NCI-H526 (cell line): ENCODE results near the gene ADK.
"Not testable (repeated sequence)": the region's sequence is repeated elsewhere in the genome, so short reads cannot be mapped to it uniquely, and the experiment has no call there.

Source experiments
- DNase-seq, 2 experiments: peaks; one replicate each; lab custom pipeline; 2025; lab: John Stamatoyannopoulos, UW

Gene ADK

GRCh38 chr10:74490551-74490950 lies 339.5 kb downstream of the ADK start:
- no peak for DNase-seq

DNA sequence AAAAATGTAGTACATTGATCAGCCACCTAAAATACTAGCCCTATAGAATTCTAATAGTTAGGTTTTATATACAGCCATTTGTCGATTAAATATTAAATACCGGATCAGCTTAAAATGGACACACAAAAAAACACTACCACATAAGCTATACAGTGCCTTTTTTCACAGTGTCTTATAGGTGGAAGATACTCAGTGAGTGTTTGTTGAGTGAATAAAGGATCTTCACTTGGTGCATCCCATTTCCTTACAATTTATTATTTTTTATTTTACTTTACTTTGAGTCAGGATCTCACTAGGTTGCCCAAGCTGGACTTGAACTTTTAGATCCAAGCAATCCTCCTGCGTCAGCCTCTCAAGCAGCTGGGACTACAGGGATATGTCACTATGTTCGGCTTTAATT lies 340.0 kb downstream of the ADK start:
- DNase-seq, result no peak

GRCh38 chr10:74496276-74496675 lies 345.3 kb downstream of the ADK start:
- DNase-seq, result not testable (repeated sequence)

- DNase-seq, result not testable (repeated sequence)
Measured at GRCh38 chr10:74498664-74499063, 347.6 kb downstream of the ADK start.

GRCh38 chr10:74500026-74500704 lies 349.1 kb downstream of the ADK start:
- no peak for DNase-seq

DNA sequence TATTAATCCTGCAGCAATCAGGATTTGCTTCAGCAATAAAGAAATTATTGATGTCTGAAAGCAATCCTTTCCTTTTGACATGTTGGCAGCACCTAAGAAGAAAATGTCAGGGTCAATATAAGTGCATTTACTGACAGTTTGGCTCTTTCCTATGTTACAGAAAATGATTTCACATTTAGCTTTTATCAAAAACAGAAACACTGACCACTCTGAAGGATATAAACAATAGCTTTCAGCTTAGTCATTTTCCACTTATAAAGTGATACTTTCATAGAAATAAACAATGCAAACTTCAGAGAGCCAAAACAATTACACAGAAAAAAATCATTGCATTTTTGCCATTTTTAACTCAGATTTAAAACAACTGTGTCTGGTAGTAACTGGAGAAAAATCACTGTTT lies 349.8 kb downstream of the ADK start:
- DNase-seq, result no peak

DNA sequence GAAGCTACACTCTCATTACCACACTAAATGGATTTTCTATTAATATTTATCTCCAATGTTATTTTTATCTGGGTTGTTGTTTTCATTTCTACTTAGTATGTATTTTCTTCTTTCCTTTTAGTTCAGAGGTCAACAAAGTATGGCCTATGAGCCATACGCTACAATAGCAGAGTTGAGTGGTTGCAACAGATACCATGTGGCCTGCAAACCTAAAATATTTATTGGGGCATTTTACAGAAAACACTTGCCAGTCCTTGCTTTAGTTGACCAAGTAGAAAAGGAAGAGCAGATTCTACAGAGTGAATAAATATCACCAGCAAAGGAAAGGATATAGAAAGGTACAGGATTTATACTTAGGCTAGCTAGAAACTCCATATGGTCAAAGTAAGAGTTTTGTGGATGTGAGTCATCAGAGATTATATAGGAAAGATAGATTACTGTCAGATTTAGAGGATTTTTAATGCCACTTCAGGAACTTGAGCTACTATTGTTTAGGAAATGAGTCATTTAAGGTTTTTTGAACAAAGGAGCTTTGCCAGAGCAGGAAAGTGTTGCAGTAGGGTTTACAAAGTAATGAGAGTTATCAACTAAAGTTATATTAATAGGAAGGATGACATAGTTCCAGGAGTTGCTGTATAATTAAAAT lies 352.1 kb downstream of the ADK start:
- no peak for DNase-seq

DNA sequence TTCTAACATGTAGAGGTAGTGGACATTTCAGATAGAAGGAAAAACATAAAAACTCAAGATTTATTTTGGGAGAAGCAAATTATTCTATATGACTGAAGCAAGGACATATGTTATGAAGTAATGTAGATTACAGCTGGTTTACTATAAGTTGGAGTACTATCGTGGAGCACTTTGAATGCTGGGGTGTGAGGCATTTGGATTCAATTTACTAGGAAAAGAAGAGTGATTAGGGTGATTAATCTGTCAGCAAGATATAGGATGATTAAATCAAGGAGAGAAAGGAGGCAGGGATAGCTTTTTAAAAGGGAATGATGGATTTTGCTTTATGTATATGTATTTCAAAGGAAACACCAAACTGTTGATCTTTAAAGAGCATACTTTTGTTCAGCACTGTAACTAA lies 356.9 kb downstream of the ADK start:
- no peak for DNase-seq

GRCh38 chr10:74510594-74510993 lies 359.6 kb downstream of the ADK start:
- DNase-seq, result no peak

DNA sequence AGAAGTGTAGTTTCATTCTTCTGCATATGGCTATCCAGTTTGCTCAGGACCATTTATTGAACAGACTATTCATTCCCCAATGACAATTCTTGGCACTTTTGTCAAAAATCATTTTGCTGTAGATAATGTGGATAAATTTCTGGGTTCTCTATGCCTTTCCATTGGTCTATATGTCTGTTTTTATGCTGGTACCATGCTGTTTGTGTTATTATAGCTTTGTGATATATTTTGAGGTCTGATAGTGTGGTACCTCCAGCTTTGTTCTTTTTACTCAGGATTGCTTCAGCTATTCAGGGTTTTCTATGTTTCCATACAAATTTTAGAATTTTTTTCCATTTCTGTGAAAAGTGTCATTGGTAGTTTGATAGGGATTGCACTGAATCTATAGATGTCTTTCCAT lies 360.0 kb downstream of the ADK start:
- DNase-seq, result no peak

DNA sequence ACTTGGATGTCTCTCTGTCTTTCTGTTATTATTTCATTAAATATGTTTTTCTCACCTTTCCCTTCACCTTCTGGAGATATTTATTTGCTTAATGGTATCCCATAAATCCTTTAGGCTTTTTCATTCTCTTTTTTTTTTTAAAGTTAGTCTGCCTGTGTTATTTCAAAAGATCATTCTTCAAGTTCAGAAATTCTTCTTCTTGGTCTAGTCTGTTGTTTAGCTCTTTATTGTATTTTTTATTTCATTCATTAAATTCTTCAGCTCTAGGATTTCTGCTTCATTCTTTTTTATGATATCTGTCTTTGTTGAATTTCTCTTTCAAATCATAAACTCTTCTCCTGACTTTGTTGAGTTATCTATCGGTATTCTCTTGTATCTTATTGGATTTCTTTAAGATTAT lies 363.3 kb downstream of the ADK start:
- DNase-seq, result no peak

- DNase-seq, result no peak
Measured at GRCh38 chr10:74518061-74518460, 367.0 kb downstream of the ADK start.

DNA sequence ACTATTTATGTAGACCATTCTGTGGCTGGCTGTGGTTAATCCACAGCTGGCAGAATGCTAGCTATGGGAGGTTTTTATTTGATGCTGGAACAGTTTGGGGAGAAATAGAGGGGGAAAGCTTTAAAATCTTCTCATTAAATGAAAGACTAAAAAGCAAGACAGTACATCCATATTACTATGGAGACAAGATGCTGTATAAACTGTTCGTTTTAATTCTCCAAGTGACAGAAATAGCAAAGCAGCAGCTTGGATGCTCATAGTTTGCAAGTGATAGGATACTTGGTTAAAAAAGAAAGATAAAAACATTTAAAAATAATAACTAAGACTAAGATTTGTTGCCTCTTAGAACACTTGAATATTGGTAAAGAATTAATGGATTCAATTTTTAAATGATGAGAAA lies 370.5 kb downstream of the ADK start:
- DNase-seq, result no peak

DNA sequence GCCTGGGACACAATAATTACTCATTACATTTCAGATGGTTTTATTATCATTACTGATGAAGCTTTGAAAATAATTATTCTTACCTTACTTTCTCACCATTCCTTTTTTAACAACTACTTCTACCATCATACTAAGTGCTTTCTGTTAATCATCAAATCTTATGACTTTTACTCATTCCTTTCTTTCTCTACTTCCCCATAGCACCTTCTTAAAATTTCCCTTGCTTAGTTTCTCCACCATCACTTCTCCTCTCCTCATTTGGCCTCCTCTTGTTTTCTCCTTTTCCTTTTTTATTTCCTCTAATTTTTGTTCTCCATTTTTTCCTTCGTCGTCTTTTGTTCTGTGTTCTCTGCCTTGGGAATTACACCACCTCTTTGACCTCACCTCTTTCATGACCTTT lies 372.2 kb downstream of the ADK start:
- DNase-seq, result no peak

GRCh38 chr10:74525885-74526284 lies 374.9 kb downstream of the ADK start:
- DNase-seq, result no peak

DNA sequence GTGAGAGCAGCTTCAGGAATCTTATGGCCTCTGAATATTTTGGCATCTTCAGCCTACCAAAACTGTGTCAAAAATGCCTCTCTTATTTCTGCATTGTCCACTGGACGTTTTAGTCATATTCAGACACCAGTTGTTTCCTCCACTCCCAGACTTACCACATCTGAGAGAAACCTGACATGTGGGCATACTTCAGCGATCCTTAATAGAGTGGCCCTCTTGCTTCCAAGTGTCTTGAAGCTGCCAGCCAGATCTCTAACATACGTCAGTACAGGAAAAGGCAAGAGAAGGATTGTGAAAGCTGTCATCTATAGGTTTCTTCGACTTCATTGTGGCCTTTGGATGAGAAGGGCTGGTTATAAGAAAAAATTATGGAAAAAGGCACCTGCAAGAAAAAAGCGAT lies 376.6 kb downstream of the ADK start:
- DNase-seq, result not testable (repeated sequence)

- no peak for DNase-seq
Measured at GRCh38 chr10:74529205-74529604, 378.2 kb downstream of the ADK start.

DNA sequence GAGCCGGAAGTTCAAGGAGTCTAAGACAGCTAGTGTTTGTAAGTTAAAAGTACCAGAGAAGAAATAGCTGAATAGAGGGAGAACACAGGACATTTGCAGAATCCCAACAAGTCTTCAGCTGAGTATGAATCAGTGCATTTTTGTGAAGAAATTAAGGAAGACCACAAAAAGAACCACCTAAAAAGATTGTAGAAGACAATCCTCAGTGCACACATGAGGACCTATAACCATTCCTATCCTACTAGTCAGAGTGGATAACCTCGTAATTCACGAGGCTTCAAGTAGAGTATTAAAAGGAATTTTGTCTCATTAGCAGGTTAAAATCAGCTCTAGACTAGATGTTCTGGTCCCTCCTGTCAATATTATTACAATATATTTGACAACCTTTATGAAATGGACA lies 380.0 kb downstream of the ADK start:
- DNase-seq, result no peak

DNA sequence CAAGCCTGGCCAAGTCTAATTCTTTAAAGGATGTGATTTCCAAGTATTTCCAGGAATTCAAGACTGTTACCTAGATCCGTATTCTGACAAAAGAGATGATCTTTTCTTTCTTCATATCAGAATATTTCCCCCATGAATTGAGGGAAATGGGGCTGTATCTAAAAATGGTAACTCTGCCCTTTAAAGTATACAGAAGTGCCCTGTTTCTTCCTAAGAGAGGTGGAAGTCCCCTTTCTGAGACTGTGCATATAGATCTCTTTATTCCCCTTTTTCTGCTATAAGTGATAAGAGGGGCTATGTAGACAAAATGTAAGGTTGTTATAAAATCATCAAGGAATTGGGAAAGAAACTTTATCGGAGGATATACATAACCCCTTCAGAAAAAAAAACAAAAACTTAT lies 388.3 kb downstream of the ADK start:
- DNase-seq, result no peak

- DNase-seq, result no peak
Measured at GRCh38 chr10:74541375-74541774, 390.4 kb downstream of the ADK start.

DNA sequence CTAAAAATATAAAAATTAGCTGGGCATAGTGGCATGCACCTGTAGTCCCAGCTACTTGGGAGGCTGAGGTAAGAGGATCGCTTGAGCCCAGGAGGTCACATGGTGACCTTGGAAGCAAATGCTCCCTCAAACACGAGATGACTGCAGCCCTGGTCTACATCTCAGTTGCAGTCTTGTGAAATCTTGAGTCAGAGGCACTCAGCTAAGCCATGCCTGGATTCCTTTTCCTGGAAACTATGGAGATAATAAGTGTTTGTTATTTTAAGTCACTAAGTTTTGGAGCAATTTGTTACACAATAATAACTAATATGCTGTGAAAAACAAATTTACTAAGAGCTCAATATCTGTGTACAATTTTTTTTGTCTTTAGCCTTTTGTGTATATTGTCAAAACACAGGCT lies 391.1 kb downstream of the ADK start:
- DNase-seq, result no peak

DNA sequence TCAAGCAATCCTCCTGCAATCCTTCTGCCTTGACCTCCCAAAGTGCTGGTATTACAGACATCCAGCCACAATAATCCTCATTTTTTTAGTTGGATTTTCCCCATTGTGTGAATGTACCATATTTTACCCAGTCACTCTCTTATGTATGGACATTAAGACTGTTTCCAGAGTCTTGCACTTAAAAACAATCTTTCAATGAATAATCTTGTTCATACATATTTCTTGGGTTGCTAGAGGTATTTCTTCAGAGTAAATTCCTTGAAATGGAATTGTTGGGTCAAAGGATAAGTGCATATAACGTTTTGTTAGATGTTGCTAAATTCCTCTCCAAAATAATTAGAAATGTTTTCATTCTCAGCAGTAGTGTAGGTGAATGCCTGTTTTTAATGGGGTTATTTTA lies 392.3 kb downstream of the ADK start:
- no peak for DNase-seq

DNA sequence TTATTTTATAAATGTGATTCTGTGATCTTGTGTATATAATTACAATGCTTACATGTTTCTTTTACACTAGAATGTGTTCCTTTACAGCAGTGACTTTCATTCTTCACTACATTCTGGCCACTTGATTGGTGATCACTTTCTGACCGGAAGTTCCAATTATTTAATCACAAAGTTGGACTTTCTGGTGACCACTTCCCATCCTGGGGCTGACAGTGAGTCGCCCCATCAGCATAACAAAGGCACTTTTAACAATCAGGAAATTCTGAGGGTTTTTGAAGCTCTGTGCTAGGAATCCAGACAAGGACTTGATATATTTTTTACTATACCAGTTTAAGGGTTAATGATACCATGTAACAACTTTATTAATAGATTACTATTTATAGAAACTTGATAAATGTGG lies 393.1 kb downstream of the ADK start:
- DNase-seq, result no peak

DNA sequence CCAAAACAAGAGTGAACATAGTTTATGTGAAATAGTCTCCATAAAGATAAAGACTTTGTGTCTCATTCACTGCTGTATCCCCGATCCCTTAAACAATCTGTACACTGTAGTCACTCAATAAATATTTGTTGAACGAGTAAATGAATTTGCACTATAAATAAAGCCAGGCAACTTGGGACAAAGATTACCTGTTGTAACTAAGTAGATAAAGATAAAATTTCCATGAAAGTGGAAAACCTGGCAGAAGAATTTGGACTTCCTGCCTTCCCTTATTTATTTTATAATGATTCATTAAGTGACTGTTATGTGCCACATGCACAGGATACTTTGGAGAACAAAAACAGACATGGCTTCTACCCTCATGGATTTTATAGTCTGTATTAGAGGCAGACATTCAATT lies 397.7 kb downstream of the ADK start:
- DNase-seq, result no peak
